CD4-positive, alpha-beta T cell treated with Interleukin-10 for 1 hour (primary cell): Measurements from ENCODE around the gene DEPP1.
"Not testable (repeated sequence)": the region's sequence is repeated elsewhere in the genome, so short reads cannot be mapped to it uniquely, and the experiment has no call there.

Source experiments
- DNase-seq: peaks from one replicate; pipeline ENCODE4 v3.0.0-alpha.2; 2020

DEPP1 gene

DNA sequence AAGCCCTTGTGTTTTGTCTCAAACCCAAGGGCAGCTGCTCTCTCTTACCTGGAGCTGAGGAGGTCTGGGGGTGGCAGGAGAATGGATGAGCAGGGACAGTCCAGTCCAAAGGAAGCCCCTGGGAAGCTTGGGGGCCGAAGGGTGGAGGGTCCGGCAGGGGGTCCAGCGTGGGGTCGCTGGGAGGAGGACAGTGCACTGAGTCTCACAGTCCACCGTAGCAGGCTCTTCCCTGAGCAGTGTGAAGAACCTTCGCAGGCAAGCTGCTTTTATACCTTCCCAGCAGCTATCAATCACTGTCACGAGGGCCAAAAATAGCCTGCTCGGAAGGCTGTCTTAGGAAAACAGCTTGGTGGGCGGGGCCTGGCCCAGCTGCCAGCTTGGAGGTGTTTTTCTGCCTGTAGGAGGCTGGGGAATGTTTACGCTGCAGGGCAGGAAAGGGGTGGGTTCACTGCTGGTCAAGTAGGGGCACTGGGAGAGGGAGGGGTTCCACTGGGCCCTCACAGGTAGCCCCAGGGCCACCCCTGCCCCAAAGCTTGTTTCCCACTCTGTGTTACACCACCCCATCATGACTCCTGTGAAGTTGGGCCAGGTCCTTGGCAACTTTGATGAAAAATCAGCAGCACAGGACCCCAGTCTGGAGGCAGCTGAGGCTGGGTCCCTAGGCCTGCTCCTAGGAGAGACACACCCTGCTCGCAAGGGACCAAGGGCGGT lies at the start of gene DEPP1:
Gene DEPP1 (minus strand): TSS at position 240 of the 711 bp plus-strand sequence. CDS start 779 bp downstream, outside the sequence.
- no peak for DNase-seq

DNA sequence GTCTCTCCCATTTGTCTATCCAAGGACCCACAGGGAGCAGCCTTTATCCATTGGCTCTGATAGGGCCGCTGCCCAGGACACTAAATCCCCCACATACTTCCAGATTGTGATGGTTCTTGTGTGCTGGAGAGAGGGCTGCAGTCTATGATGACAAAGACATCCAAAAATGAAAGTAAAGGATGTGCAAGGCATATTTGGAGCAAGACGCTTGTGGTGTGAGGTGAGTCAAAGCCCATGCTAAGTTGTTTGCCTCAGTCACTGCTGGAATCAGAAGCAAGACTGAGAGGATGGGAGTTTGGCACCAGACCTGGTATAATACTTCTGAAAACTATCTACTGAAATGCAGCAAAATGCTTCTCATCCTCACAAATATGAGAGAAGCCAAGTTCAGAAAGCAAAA lies 44.8 kb upstream of the DEPP1 start:
- DNase-seq: no peak

DNA sequence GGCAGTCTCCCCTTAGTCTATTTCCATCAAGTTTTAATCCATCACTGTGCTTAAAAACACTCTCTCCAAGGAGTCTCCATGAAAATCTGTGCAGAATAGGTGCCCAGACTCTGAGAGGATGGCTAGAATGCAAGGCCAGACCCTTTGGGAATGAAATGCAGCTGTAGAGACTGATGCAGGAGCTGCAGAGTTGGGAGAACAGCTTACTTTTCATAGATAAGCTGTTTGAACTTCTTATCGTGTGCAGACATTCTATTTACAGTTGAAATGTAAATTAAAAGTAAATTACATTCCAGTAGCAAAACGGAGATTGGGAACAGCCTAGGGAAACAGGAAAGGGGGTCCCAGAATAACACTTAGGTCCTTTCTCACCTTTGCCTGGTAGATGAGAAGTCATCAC lies 37.0 kb upstream of the DEPP1 start:
- no peak for DNase-seq

DNA sequence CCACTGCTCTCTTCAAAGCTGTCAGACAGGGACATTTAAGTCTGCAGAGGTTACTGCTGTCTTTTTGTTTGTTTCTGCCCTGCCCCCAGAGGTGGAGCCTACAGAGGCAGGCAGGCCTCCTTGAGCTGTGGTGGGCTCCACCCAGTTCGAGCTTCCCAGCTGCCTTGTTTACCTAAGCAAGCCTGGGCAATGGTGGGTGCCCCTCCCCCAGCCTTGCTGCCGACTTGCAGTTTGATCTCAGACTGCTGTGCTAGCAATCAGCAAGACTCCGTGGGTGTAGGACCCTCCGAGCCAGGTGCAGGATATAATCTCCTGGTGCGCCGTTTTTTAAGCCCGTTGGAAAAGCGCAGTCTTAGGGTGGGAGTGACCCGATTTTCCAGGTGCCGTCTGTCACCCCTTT lies 35.9 kb upstream of the DEPP1 start:
- not testable (repeated sequence) for DNase-seq

- DNase-seq: peak; percentile 75
Measured at GRCh38 chr10:45008524-45009161, 30.0 kb upstream of the DEPP1 start.

DNA sequence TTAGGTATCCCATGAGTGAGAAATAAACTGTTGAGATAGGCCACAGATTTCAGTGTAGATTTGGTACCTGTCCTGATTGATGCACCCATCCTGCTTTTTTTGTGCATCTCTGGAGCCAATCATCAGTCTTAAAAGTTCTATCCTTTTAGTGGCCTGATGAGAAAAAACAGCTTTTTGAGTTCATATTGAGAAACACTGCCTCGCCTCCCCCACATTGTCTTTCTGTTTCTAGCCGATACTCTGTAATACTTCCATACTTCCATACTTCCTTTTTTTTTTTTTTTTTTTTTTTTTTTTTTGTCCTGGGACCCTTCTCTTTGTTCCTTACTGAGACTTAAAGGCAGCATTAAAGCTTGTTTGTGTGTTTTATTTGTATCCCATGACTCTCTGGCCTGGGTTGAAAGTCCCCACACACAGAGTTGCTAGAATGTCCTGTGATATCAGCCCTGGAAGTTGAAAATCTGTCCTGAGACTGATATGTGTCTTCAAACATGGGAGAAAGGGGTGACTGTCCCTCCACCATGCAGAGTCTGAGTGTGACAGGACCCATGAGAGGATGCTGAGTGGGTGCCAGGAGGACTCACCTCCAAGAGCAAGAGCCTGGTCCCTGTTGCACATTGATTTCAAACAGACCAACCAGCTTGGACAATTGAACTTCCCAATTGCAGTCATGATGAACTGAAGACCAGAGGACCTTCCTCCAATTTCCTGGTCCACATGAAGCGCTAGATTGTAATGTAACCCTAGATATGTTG lies 27.8 kb upstream of the DEPP1 start:
- DNase-seq: no peak

DNA sequence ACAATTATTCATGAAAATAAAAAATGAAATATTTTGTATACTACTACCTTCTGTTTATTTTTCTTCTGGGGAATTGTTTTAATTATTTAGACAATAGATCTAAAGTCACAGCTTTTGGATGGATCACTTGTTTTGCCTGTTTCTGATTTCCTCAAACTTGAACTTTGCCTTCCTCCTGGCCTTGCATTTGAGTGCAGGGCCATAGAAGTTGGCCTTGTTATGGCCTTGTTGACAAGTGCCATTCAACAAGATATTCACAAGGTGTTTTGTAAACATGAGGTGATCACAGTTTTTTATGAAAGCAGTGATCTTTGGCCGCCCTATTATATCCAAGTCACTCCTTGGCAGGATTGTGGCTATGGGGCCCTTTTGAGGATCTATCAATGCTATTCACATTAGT lies 26.7 kb upstream of the DEPP1 start:
- no peak for DNase-seq

DNA sequence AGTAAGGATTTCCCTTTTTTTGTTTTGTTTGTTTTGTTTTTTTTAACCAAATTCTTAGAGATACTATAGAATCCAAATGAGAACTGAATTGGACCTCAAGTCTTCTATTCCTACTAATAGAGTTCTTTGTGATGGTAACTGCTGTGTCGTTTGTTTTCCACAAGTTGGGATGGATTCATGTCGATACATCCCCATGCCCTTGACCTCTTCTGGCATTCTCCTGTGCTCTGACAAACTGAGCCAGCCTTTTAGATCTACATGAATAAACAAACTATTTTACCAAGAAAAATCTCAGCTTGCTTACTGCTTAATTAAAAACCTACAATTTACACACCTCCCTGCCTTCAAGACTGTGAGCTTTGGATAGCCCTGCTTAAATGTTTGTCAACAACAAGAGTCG lies 26.1 kb upstream of the DEPP1 start:
- DNase-seq: no peak

DNA sequence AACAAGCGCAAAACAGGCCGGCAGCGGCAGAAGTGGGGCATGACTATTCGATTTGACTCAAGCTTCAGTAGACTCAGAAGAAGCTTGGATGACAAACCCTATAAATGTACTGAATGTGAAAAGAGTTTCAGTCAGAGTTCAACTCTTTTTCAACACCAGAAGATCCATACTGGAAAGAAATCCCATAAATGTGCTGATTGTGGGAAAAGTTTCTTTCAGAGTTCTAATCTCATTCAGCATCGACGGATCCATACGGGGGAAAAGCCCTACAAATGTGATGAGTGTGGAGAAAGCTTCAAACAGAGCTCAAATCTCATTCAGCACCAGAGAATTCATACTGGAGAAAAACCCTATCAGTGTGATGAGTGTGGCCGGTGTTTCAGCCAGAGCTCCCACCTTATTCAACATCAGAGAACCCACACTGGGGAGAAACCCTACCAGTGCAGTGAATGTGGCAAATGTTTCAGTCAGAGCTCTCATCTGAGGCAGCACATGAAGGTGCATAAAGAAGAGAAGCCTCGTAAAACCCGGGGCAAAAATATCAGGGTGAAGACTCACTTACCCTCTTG lies 24.9 kb upstream of the DEPP1 start:
- DNase-seq: no peak

DNA sequence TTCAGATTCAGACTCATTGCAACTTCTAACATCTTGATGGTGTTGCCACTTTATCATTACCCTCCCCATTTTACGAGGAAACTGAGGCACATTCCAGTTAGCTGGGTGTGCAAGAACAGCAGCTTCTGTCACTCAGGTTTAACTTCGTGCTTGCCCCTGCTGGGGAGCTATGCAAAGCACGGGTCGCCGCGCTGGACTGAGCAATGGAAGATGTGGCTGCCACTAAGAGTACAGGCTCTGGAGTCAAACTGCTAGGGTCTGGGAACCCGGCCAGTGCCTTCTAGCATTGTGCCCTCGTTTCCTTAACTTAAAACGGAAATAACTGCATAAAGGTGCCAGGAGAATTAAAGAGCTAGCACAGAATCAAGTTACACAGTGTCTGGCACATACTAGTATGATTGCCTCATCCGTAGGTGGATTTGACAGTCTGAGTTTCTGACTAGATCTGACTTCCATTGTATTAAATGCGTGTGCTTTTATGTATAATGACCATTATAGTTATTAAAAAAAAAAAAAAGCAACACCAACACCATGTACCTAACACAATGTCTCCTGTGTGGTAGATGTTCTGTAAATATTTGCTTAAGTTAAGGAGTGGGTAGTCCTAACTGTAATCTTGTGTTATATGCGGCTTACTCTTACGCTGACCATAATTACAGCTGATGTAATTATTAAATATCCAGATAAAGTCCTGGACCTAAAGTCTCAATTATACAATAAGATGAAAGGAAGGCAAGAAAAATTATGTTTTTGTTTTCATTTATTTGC lies 23.0 kb upstream of the DEPP1 start:
- DNase-seq: peak; percentile 50

DNA sequence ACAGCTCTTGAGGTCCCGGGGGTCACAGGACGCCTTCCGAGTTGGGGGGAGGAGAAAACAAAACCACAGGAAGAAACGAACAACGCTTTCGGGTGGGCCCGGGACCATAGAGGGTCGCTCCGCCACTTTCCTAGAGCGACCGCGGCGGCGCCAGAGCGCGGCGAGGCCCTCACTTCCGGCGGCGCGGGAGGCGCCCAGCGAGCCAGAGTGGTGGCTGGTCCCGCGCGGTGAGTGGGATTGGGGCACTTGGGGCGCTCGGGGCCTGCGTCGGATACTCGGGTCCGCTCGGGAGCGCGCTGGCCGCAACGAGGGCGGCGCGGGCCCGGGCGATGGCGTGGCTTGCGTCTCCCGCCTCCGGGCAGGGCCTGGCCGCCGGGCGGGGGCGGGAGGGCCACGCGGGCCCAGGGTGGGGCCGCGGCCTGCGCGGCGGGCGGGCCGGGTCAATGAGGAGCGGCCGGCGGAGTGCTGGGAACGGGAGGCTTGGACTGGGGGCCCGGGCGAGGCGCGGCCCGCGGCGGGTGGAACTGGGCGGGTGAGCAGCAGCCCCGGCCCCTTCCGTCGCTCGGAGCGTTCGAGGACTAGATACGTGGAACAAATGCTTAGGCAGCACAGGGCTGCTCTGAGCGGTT lies 22.3 kb upstream of the DEPP1 start, which contains the start of gene ZNF22:
Gene ZNF22 (plus strand): TSS at position 172 of the 629 bp plus-strand sequence. CDS start 2,446 bp downstream, outside the sequence.
- DNase-seq: peak; percentile 78

DNA sequence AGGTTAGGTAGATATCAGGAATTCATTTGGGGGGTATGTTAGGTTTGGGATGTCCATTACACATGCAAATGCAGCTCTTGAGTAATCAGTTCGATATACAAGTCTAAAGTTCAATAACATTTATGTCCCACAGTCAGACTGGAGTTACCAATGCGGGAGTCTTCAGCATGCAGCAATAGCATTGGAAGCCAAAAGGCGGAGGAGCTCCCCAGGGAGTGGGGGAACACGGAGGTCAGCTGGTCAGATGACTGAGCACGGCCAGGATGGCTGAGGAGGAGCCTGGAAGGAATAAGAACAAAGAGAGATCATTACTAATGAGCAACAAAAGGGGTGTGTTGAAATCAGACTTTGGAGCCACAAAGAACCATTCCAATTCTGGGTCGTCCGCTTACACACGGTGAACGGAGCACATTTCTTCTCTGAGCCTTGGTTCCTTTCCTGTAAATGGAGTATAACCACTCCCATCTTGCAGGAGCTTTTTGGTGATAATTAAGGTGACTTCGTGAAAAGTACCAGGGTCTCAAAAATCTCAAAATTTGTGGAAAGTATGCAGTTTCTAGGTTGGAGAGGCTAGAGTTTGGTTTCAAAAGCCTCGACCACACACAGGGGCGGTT lies 21.6 kb upstream of the DEPP1 start:
- no peak for DNase-seq

- no peak for DNase-seq
Measured at GRCh38 chr10:44998146-44998631, 19.6 kb upstream of the DEPP1 start.

- no peak for DNase-seq
Measured at GRCh38 chr10:44997105-44997748, 18.6 kb upstream of the DEPP1 start.

DNA sequence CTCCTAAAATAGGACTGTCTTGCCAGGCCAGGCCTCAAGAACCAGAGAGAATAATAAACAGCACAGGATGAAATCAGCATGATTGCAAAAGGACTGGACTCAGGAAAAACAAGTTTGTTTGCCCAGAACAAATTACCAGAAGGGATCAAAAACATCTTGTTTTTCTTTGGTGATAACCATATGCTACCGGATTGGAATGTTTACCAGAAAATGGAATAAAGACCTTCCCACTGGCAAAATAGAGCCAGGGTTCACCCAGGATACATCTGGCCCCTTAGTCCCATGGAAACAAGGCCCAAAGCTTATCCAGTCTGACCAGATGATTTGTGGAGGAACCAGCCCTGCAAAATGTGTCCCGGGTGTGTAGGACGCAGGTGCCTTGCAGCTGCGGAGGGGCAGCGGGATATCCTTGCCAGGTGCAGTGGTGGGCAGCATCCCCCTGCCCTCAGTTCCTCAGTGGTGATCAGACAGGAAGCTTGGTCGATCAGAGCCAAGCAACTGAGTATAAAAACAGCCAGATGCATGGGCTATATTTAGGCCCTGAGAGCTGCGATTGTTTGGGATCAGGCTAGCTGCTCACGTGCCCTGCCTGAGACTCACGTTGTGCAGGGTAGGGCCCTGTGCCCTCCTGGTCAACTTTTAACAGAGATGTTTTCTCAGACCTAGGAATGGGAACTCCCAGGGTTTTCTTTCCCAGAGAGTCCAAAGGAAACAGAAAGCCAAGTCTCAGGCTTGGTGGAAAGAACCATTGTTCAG lies 17.5 kb upstream of the DEPP1 start:
- no peak for DNase-seq

GRCh38 chr10:44995581-44995913 lies 16.9 kb upstream of the DEPP1 start:
- DNase-seq: no peak

GRCh38 chr10:44994752-44995530 lies 16.3 kb upstream of the DEPP1 start:
- no peak for DNase-seq

DNA sequence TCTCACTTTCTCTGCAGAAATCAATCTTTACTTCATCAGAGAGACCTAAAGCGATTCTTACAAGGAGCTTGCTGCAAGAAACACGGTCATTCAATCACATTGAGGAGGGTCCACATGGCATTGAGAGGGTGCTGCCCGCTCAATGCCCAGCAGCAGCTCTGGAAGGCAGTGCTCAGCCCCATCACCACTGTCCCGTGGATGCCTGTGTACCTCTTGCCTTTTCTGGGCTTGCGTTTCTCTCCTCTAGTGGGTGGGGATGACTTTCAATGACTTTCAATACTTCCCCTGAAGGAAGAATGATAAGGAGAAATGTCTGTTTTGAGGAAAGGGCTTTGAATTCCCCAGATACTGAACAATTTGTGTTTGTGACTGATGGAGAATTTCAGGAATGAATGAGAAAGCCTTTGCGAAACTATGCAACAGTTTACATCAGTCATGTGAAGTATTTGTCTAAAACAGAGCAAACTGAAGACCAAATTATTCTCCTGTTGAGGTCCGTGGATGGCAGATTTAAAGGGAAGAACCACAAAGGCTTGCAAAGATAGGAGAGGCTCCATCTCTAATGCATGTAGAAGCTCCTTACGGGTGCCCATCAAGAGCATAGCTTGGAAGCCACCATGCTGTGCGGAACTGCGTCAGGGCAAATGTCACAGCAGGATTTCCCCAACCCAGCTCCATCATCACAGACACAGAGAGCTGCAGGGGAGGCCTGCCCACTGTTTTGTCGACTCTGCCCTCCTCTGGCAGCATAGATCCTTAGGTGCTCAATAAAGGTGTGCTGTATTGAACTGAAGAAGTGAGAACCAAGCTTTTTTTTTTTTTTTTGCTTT lies 15.5 kb upstream of the DEPP1 start:
- no peak for DNase-seq
